H9 (cell line): ENCODE data around the gene DBNDD1. TPM values are rescaled to one million over a fixed set of nuclear protein-coding genes. Genes with fewer than 3 reads are reported as not detected.
A peak's percentile ranks its signal among the peaks of the same experiment; 100 is the strongest.

ENCODE experiments used
- DNase-seq: peaks from one replicate; pipeline ENCODE4 v3.0.0-alpha.2; 2017
- H2AFZ ChIP-seq: one replicate; pipeline ENCODE4 v1.6.1; 2013; ENCODE audit warnings: mild to moderate bottlenecking, low read length, control low read depth, moderate library complexity
- H2AK5ac ChIP-seq: 2 replicates; pipeline ENCODE4 v1.6.1; 2013; ENCODE audit warnings: low read length, control low read depth, mixed read lengths; ENCODE audit not compliant: insufficient read length
- H2BK120ac ChIP-seq: one replicate; pipeline ENCODE4 v1.6.1; 2013; ENCODE audit warnings: low read depth, mild to moderate bottlenecking, low read length, control low read depth, inconsistent platforms; ENCODE audit not compliant: poor library complexity, severe bottlenecking
- H2BK12ac ChIP-seq: 2 replicates; pipeline ENCODE4 v1.6.1; 2013; ENCODE audit warnings: low read length, control low read depth, mixed read lengths, low read depth; ENCODE audit not compliant: insufficient read length
- H2BK15ac ChIP-seq: 2 replicates; pipeline ENCODE4 v1.6.1; 2013; ENCODE audit warnings: low read depth, low read length, control low read depth
- H2BK20ac ChIP-seq: one replicate; pipeline ENCODE4 v1.6.1; 2013; ENCODE audit warnings: low read depth, mild to moderate bottlenecking, low read length, control low read depth, inconsistent platforms; ENCODE audit not compliant: poor library complexity, severe bottlenecking
- H2BK5ac ChIP-seq: 2 replicates; pipeline ENCODE4 v1.6.1; 2013; ENCODE audit warnings: low read length, control low read depth, mixed read lengths; ENCODE audit not compliant: insufficient read length
- H3K14ac ChIP-seq: 2 replicates; pipeline ENCODE4 v1.6.1; 2013; ENCODE audit warnings: low read length, control low read depth; ENCODE audit not compliant: insufficient read depth
- H3K18ac ChIP-seq: 2 replicates; pipeline ENCODE4 v1.6.1; 2013; ENCODE audit warnings: low read depth, mild to moderate bottlenecking, mixed read lengths, low read length, control low read depth; ENCODE audit not compliant: insufficient read length
- H3K23ac ChIP-seq: 2 replicates; pipeline ENCODE4 v1.6.1; 2013; ENCODE audit warnings: low read length, control low read depth, mixed read lengths, low read depth; ENCODE audit not compliant: insufficient read length
- H3K23me2 ChIP-seq: 2 replicates; pipeline ENCODE4 v1.6.1; 2013; ENCODE audit warnings: low read depth, mild to moderate bottlenecking, mixed read lengths, low read length, control low read depth; ENCODE audit not compliant: insufficient read length, poor library complexity, severe bottlenecking
- H3K27ac ChIP-seq: 2 replicates; pipeline ENCODE4 v1.5.1; 2013; ENCODE audit warnings: low read length, control low read depth, mixed read lengths, low read depth; ENCODE audit not compliant: insufficient read length
- H3K27me3 ChIP-seq: 2 replicates; pipeline ENCODE4 v1.6.1; 2013; ENCODE audit warnings: low read length, control low read depth, inconsistent platforms; ENCODE audit not compliant: insufficient read depth
- H3K4ac ChIP-seq: 2 replicates; pipeline ENCODE4 v1.6.1; 2013; ENCODE audit warnings: low read depth, mild to moderate bottlenecking, control low read depth, inconsistent platforms, low read length, moderate library complexity
- H3K4me1 ChIP-seq: 2 replicates; pipeline ENCODE4 v1.6.1; 2013; ENCODE audit warnings: low read length, control low read depth, inconsistent platforms; ENCODE audit not compliant: insufficient read depth
- H3K4me2 ChIP-seq: 2 replicates; pipeline ENCODE4 v1.6.1; 2013; ENCODE audit warnings: low read length, control low read depth, mixed read lengths; ENCODE audit not compliant: insufficient read length, insufficient read depth
- H3K56ac ChIP-seq: 2 replicates; pipeline ENCODE4 v1.6.1; 2013; ENCODE audit warnings: low read depth, mild to moderate bottlenecking, mixed read lengths, low read length, control low read depth; ENCODE audit not compliant: insufficient read length
- H3K79me1 ChIP-seq: 2 replicates; pipeline ENCODE4 v1.6.1; 2013; ENCODE audit warnings: low read depth, mild to moderate bottlenecking, moderate library complexity, low read length, control low read depth, inconsistent platforms; ENCODE audit not compliant: insufficient read depth, poor library complexity, severe bottlenecking
- H3K79me2 ChIP-seq: 2 replicates; pipeline ENCODE4 v1.6.1; 2013; ENCODE audit warnings: low read length, control low read depth, inconsistent platforms; ENCODE audit not compliant: insufficient read depth
- H3K9ac ChIP-seq: 2 replicates; pipeline ENCODE4 v1.6.1; 2013; ENCODE audit warnings: low read length, control low read depth, mixed read lengths; ENCODE audit not compliant: insufficient read length; ENCODE audit errors: extremely low read depth
- H3K9me3 ChIP-seq: one replicate; pipeline ENCODE4 v1.6.1; 2013; ENCODE audit warnings: low read depth, low read length, inconsistent platforms; ENCODE audit not compliant: control insufficient read depth
- H3T11ph ChIP-seq: one replicate; pipeline ENCODE4 v1.6.1; 2013; ENCODE audit warnings: mild to moderate bottlenecking, low read length, control low read depth, inconsistent platforms
- H4K20me1 ChIP-seq: one replicate; pipeline ENCODE4 v1.6.1; 2013; ENCODE audit not compliant: control insufficient read depth, insufficient read length, insufficient read depth
- H4K5ac ChIP-seq: 2 replicates; pipeline ENCODE4 v1.6.1; 2013; ENCODE audit warnings: low read depth, mild to moderate bottlenecking, mixed read lengths, low read length, control low read depth; ENCODE audit not compliant: insufficient read length
- H4K8ac ChIP-seq: replicated peaks from 2 replicates; pipeline ENCODE4 v1.6.1; 2013; ENCODE audit warnings: low read length, control low read depth, mixed read lengths, low read depth; ENCODE audit not compliant: insufficient read length
- H4K91ac ChIP-seq: 2 replicates; pipeline ENCODE4 v1.6.1; 2013; ENCODE audit warnings: low read depth, mild to moderate bottlenecking, moderate library complexity, mixed read lengths, low read length, control low read depth; ENCODE audit not compliant: insufficient read length
- H3K27ac Mint-ChIP-seq, 3 experiments: 2 replicates in 2 of 3; 3 replicates in 1 of 3; pipeline ENCODE4 v1.8.0; 2020 to 2021; ENCODE audit warnings: mixed read lengths in 3 of 3, mild to moderate bottlenecking in 1 of 3, moderate library complexity in 1 of 3
- H3K27me3 Mint-ChIP-seq: 2 replicates; pipeline ENCODE4 v1.8.0; 2021; ENCODE audit warnings: low read depth, mild to moderate bottlenecking, moderate library complexity, mixed read lengths
- H3K36me3 Mint-ChIP-seq, 3 experiments: 2 replicates in 2 of 3; 3 replicates in 1 of 3; pipeline ENCODE4 v1.8.0; 2020 to 2021; ENCODE audit warnings: low read depth in 3 of 3, mixed read lengths in 3 of 3; ENCODE audit not compliant: insufficient read depth in 1 of 3
- H3K4me1 Mint-ChIP-seq, 2 experiments: 2 replicates each; pipeline ENCODE4 v1.8.0; 2020; ENCODE audit warnings: mixed read lengths in 2 of 2
- H3K4me3 Mint-ChIP-seq, 2 experiments: 2 replicates in 1 of 2; 3 replicates in 1 of 2; pipeline ENCODE4 v1.8.0; 2020 to 2021; ENCODE audit warnings: mild to moderate bottlenecking in 2 of 2, mixed read lengths in 2 of 2, moderate library complexity in 1 of 2
- H3K9me3 Mint-ChIP-seq, 2 experiments: 2 replicates in 1 of 2; 3 replicates in 1 of 2; pipeline ENCODE4 v1.8.0; 2020; ENCODE audit warnings: mild to moderate bottlenecking in 2 of 2, mixed read lengths in 2 of 2, moderate library complexity in 1 of 2
- WGBS: extraction: QIAGEN DNeasy Blood & Tissue Kit; methylation state at CpG from one replicate; pipeline ENCODE4 v1.1.7; 2013; ENCODE audit warnings: missing lambda C conversion rate, low lambda C conversion rate, mixed read lengths; ENCODE audit not compliant: insufficient read length; ENCODE audit errors: extremely low coverage; 5-methylcytosine and 5-hydroxymethylcytosine counted together
- total RNA-seq: library from RNA; stranded (reverse); gene quantifications from 2 replicates; pipeline ENCODE4 v1.2.1, GENCODE V29; 2021
- TF ChIP-seq, protein P1 (sequence below): fragments of 200-600 bp; sonication (generic); conservative IDR thresholded peaks from 3 replicates; pipeline ENCODE4 v1.8.0; 2021; ENCODE audit warnings: antibody characterized with exemption, mild to moderate bottlenecking

Gene DBNDD1
- total RNA-seq, 1 experiment from 2014 or later, result 87.3 TPM

DNA sequence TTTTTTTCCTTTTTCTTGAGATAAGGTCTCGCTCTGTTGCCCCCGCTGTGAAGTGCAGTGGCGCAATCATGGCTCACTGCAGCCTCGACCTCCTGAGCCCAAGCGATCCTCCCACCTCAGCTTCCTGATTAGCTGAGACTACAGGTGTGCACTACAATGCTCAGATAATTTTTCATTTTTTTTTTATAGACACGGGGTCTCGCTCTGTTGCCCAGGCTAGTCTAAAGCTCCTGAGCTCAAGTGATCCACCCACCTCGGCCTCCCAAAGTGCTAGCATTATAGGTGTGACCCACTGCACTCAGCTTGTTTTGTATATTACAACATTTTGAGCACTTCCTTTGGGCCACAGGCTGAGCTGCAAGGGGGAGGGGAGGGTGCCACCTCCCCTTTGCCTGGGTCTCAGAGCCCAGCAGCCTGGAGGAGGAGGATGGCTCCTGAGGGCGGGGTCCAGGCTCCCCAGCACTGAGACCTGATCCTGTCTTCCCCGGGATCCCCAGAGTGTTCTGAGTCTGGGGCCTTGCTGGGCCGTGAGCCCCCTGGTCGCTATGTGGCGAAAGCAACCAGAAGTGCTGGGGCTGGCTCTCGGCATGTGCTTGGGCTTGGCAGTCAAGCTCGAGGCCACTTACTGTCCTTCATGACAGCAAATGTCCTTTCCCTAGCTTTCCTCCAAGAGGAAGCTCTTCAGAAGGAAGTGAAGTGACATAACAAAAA lies 62.6 kb downstream of the DBNDD1 start:
- Histone ChIP-seq H3K9ac (no peak overlapping the region), H2BK120ac (no peak overlapping the region), H3K18ac (no peak overlapping the region), H3K56ac (no peak overlapping the region), H2BK15ac (no peak overlapping the region), H2BK20ac (no peak overlapping the region), H3K4me2 (no peak overlapping the region), H3K4me1 (no peaks in the 10 kb centered on the region), H2BK12ac (no peak overlapping the region), H3K9me3 (no peaks in the 10 kb centered on the region), H4K91ac (no peak overlapping the region), H3K14ac (no peak overlapping the region), H2BK5ac (no peak overlapping the region), H3K79me2 (no peaks in the 10 kb centered on the region), H4K20me1 (no peaks in the 10 kb centered on the region), H2AK5ac (no peak overlapping the region), H4K5ac (no peak overlapping the region), H3K4ac (no peak overlapping the region), H4K8ac (no peak overlapping the region), H2AFZ (no peak overlapping the region), H3K79me1 (no peaks in the 10 kb centered on the region), H3T11ph (no peak overlapping the region), H3K27ac (no peak overlapping the region), H3K27me3 (no peaks in the 10 kb centered on the region), H3K23ac (no peak overlapping the region), H3K23me2 (no peaks in the 10 kb centered on the region)
- H3K4me1 Mint-ChIP-seq, result peaks cover 10 to 11% of the 10 kb centered on the region in 2 experiments
- no peak overlapping the region for H3K4me3 Mint-ChIP-seq
- peaks cover 14 to 45% (median 45%) of the 10 kb centered on the region in 3 experiments for H3K36me3 Mint-ChIP-seq
- no CpG with 5 or more reads among the region's 15 CpGs for WGBS
- no peak for DNase-seq
- H3K27me3 Mint-ChIP-seq, result no peaks in the 10 kb centered on the region
- TF ChIP-seq, protein P1, sequence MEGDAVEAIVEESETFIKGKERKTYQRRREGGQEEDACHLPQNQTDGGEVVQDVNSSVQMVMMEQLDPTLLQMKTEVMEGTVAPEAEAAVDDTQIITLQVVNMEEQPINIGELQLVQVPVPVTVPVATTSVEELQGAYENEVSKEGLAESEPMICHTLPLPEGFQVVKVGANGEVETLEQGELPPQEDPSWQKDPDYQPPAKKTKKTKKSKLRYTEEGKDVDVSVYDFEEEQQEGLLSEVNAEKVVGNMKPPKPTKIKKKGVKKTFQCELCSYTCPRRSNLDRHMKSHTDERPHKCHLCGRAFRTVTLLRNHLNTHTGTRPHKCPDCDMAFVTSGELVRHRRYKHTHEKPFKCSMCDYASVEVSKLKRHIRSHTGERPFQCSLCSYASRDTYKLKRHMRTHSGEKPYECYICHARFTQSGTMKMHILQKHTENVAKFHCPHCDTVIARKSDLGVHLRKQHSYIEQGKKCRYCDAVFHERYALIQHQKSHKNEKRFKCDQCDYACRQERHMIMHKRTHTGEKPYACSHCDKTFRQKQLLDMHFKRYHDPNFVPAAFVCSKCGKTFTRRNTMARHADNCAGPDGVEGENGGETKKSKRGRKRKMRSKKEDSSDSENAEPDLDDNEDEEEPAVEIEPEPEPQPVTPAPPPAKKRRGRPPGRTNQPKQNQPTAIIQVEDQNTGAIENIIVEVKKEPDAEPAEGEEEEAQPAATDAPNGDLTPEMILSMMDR, result no peak
- no peaks in the 10 kb centered on the region; a peak in 2 of 5 replicates for H3K9me3 Mint-ChIP-seq
- H3K27ac Mint-ChIP-seq, result peak overlapping the region in 1 of 3 experiments; percentile 32; a peak in 1 of 7 replicates
